ENCODE results near the gene BRD3. TPM values are rescaled to one million over a fixed set of nuclear protein-coding genes. Genes with fewer than 3 reads are reported as not detected.

BRD3 gene
- total and polyA plus RNA-seq, 2 of the 8 experiments (the other 6 are each of a cell fraction or from before 2014, with no cell fraction given), result 31.0 to 82.7 TPM

- no peak overlapping the region for H4K8ac ChIP-seq (ENCODE audit: extremely low read depth, insufficient read depth, low read length)
- 96% methylated on average over 7 of the region's 14 CpGs; no CpG with 5 or more reads in 1 of the 2 experiments for WGBS, 2 experiments (ENCODE audit: extremely low coverage in 1 of 2, insufficient coverage in 1 of 2, insufficient read length in 1 of 2, insufficient replicate concordance in 2 of 2, low coverage in 1 of 2, low lambda C conversion rate in 2 of 2, missing lambda C conversion rate in 1 of 2)
- no peak overlapping the region for H3K18ac ChIP-seq (ENCODE audit: extremely low read depth, low read length)
- H3K4ac ChIP-seq (replicated peaks; ENCODE audit: insufficient read length, low read depth, low read length), result no peak overlapping the region
- H3K14ac ChIP-seq (ENCODE audit: insufficient read length), result no peak overlapping the region
- no peak for FAIRE-seq
- TF ChIP-seq KDM4A (IDR thresholded peaks at IDR 0.05; ENCODE audit: low read depth, low read length, severe bottlenecking) (no peak), CEBPB (IDR thresholded peaks at IDR 0.05; ENCODE audit: low read depth, low read length) (no peak), SRF (IDR thresholded peaks at IDR 0.05; ENCODE audit: low read depth, low read length) (no peak), YY1 (IDR thresholded peaks at IDR 0.05; ENCODE audit: low read depth, low read length) (no peak)
- no peak overlapping the region for H3K56ac ChIP-seq (replicated peaks; ENCODE audit: insufficient read length, low read depth, low read length)
- no peak overlapping the region for H2BK15ac ChIP-seq (ENCODE audit: low read length)
- H3K36me3 ChIP-seq (ENCODE audit: control insufficient read depth in 2 of 4, insufficient read depth in 4 of 4, low read length in 3 of 4), result peaks cover 19 to 62% (median 58%) of the 10 kb centered on the region in 4 experiments
- H3K4me3 ChIP-seq (ENCODE audit: extremely low read depth in 1 of 4, insufficient read depth in 2 of 4, low read depth in 3 of 4, low read length in 4 of 4), result no peak overlapping the region
- H4K20me1 ChIP-seq (replicated peaks in 1 of 2; ENCODE audit: control insufficient read depth in 1 of 2, insufficient read depth in 2 of 2, low read length in 2 of 2), result peaks cover 16 to 28% of the 10 kb centered on the region in 2 experiments
- no peak overlapping the region for H2BK120ac ChIP-seq (replicated peaks; ENCODE audit: low read depth, low read length)
- H3K4me2 ChIP-seq (ENCODE audit: insufficient read depth in 1 of 2, low read depth in 2 of 2, low read length in 2 of 2), result no peak overlapping the region
- H3K27me3 ChIP-seq (replicated peaks in 1 of 4; ENCODE audit: control insufficient read depth in 3 of 4, extremely low read depth in 1 of 4, insufficient read depth in 3 of 4, low read length in 3 of 4), result no peaks in the 10 kb centered on the region
- peaks cover 0 to 27% of the 10 kb centered on the region in 2 experiments; a peak in 2 of 4 replicates for H3K79me2 ChIP-seq (ENCODE audit: control insufficient read depth in 1 of 2, insufficient read depth in 2 of 2, low read length in 2 of 2)
- no peak overlapping the region for H4K5ac ChIP-seq (ENCODE audit: insufficient read length, low read depth, low read length)
- H4K91ac ChIP-seq (replicated peaks; ENCODE audit: insufficient read length, low read length), result no peak overlapping the region
- H3K27ac ChIP-seq (ENCODE audit: low read depth, low read length), result no peak overlapping the region
- H2BK5ac ChIP-seq (ENCODE audit: low read depth, low read length), result no peak overlapping the region
- DNase-seq (ENCODE audit: low read depth in 1 of 2, low spot score in 2 of 2), result no peak
- no peak overlapping the region for H3K9ac ChIP-seq (replicated peaks in 1 of 4; ENCODE audit: extremely low read depth in 1 of 4, low read depth in 3 of 4, low read length in 3 of 4)
- no peak overlapping the region for H2BK20ac ChIP-seq (ENCODE audit: low read length)
- H3K79me1 ChIP-seq (ENCODE audit: low read depth, low read length), result peaks cover 7% of the 10 kb centered on the region
- 0 out of 7 replicates have a peak, but pooled peaks cover 0 to under 1% (median 0%) of the 10 kb centered on the region in 4 experiments for H3K4me1 ChIP-seq (replicated peaks in 1 of 4; ENCODE audit: control insufficient read depth in 3 of 4, insufficient read depth in 4 of 4, low read length in 3 of 4)
- H3K9me3 ChIP-seq (ENCODE audit: insufficient read depth in 2 of 2, low read depth in 1 of 2, low read length in 1 of 2), result no peaks in the 10 kb centered on the region
- no peak overlapping the region for H3K23ac ChIP-seq (ENCODE audit: insufficient read length)
- H3K23me2 ChIP-seq (ENCODE audit: low read depth, low read length), result no peaks in the 10 kb centered on the region
- H2BK12ac ChIP-seq (ENCODE audit: low read depth, low read length), result no peak overlapping the region
- POLR2A ChIA-PET (ENCODE audit: partially characterized antibody), result interaction anchor here (1.1 to 1.7 kb wide), 4 partner anchors 10 to 16 kb away, joined by 3 to 9 read pairs (median 4); partner anchors contain the start of gene BRD3
- H2AK5ac ChIP-seq (ENCODE audit: low read depth, low read length), result no peak overlapping the region
- no peak overlapping the region for H2AFZ ChIP-seq (ENCODE audit: low read length)
- CTCF ChIA-PET (ENCODE audit: partially characterized antibody), result interaction anchor here (0.6 to 2.1 kb wide), 7 partner anchors 10 to 633 kb away, joined by 3 to 8 read pairs (median 3); partner anchors contain the start of gene REXO4
Observed at GRCh38 chr9:134050726-134051125, 17.1 kb downstream of the BRD3 start.
